HepG2 (cell line): ENCODE results near the gene DSTN. TPM values are rescaled to one million over a fixed set of nuclear protein-coding genes. Genes with fewer than 3 reads are reported as not detected.

Source experiments
- ATRX ChIP-seq: sonication (generic); formaldehyde crosslinking; IDR thresholded peaks from 2 replicates; pipeline ENCODE4 v1.4.0; 2020; ENCODE audit warnings: missing genetic modification reagents, borderline replicate concordance
- CAMTA2 ChIP-seq: sonication (generic); formaldehyde crosslinking; IDR thresholded peaks from 2 replicates; pipeline ENCODE4 v1.4.0; 2020; ENCODE audit warnings: mild to moderate bottlenecking, missing genetic modification reagents, borderline replicate concordance
- CERS6 ChIP-seq: sonication (generic); formaldehyde crosslinking; IDR thresholded peaks from 2 replicates; pipeline ENCODE4 v1.5.0; 2020; ENCODE audit warnings: missing genetic modification reagents
- CREB1 ChIP-seq, 2 experiments: fragments of 450-650 bp in 1 of 2; IDR thresholded peaks; 2 replicates each; pipeline ENCODE4 v1.6.1; 2016 to 2017; ENCODE audit warnings: control low read depth in 1 of 2, mild to moderate bottlenecking in 1 of 2, missing compliant biosample characterization in 1 of 2, missing genetic modification characterization in 1 of 2
- GPN1 ChIP-seq: sonication (generic); formaldehyde crosslinking; IDR thresholded peaks from 2 replicates; pipeline ENCODE4 v1.5.1; 2020; ENCODE audit warnings: missing genetic modification reagents, borderline replicate concordance
- HDAC1 ChIP-seq: sonication (generic); formaldehyde crosslinking; IDR thresholded peaks from 2 replicates; pipeline ENCODE4 v1.5.1; 2020; ENCODE audit warnings: mild to moderate bottlenecking, missing genetic modification reagents
- HMG20A ChIP-seq: IDR thresholded peaks from 2 replicates; pipeline ENCODE4 v1.6.1; 2016; ENCODE audit warnings: borderline replicate concordance
- MBNL3 ChIP-seq: fragments of 250-450 bp; sonication (Bioruptor Pico); conservative IDR thresholded peaks from 2 replicates; pipeline ENCODE4 v1.8.0; 2022; ENCODE audit warnings: mild to moderate bottlenecking, inconsistent platforms
- MIER2 ChIP-seq: IDR thresholded peaks from 2 replicates; pipeline ENCODE4 v1.6.1; 2016; ENCODE audit warnings: missing biosample characterization, missing genetic modification reagents
- MIXL1 ChIP-seq: IDR thresholded peaks from 2 replicates; pipeline ENCODE4 v1.6.1; 2016
- MYC ChIP-seq: sonication (generic); formaldehyde crosslinking; IDR thresholded peaks from 2 replicates; pipeline ENCODE4 v1.9.0; 2021; ENCODE audit warnings: missing genetic modification reagents, borderline replicate concordance
- NAIF1 ChIP-seq: sonication (generic); formaldehyde crosslinking; IDR thresholded peaks from 2 replicates; pipeline ENCODE4 v1.5.0; 2020; ENCODE audit warnings: mild to moderate bottlenecking, missing genetic modification reagents, borderline replicate concordance
- RFX1 ChIP-seq: fragments of 450-650 bp; IDR thresholded peaks from 2 replicates; pipeline ENCODE4 v1.6.1; 2017
- RXRB ChIP-seq: IDR thresholded peaks from 2 replicates; pipeline ENCODE4 v1.6.1; 2016; ENCODE audit warnings: borderline replicate concordance, missing genetic modification reagents, missing compliant biosample characterization
- SP2 ChIP-seq: sonication (generic); formaldehyde crosslinking; IDR thresholded peaks from 2 replicates; pipeline ENCODE4 v1.5.1; 2020; ENCODE audit warnings: mild to moderate bottlenecking, missing genetic modification reagents
- TEF ChIP-seq: sonication (generic); formaldehyde crosslinking; IDR thresholded peaks from 2 replicates; pipeline ENCODE4 v1.5.0; 2020; ENCODE audit warnings: missing genetic modification reagents
- ZNF160 ChIP-seq: sonication (generic); formaldehyde crosslinking; IDR thresholded peaks from 2 replicates; pipeline ENCODE4 v1.8.0; 2022; ENCODE audit warnings: mild to moderate bottlenecking, inconsistent platforms, missing genetic modification reagents
- ZNF224 ChIP-seq: sonication (generic); formaldehyde crosslinking; IDR thresholded peaks from 2 replicates; pipeline ENCODE4 v1.5.0; 2020; ENCODE audit warnings: mild to moderate bottlenecking, missing genetic modification reagents
- ZNF256 ChIP-seq: sonication (generic); formaldehyde crosslinking; conservative IDR thresholded peaks from 2 replicates; pipeline ENCODE4 v1.4.0; 2020; ENCODE audit warnings: missing genetic modification reagents
- ZNF30 ChIP-seq: sonication (generic); formaldehyde crosslinking; IDR thresholded peaks from 2 replicates; pipeline ENCODE4 v1.5.0; 2020; ENCODE audit warnings: mild to moderate bottlenecking, missing genetic modification reagents
- ZNF598 ChIP-seq: sonication (generic); formaldehyde crosslinking; IDR thresholded peaks from 2 replicates; pipeline ENCODE4 v1.5.1; 2020; ENCODE audit warnings: mild to moderate bottlenecking, missing genetic modification reagents, borderline replicate concordance
- ZNF709 ChIP-seq: sonication (generic); formaldehyde crosslinking; IDR thresholded peaks from 2 replicates; pipeline ENCODE4 v1.5.0; 2020; ENCODE audit warnings: mild to moderate bottlenecking, missing genetic modification reagents
- polyA plus RNA-seq, 8 experiments: library from polyadenylated mRNA; depleted of rRNA in 3 of 8; stranded (reverse) in 7 of 8; unstranded in 1 of 8; fragments of >200 nt; fragmentation: Illumina TruSeq in 4 of 8; extraction: Trizol in 4 of 8; gene quantifications; 2 replicates each; pipeline versions ENCODE4 v1.2.1 to v1.2.3, GENCODE V29; 2011 to 2016; ENCODE audit warnings: low read depth in 4 of 8, missing spikeins in 1 of 8, mixed read lengths in 1 of 8; ENCODE audit not compliant: insufficient read depth in 1 of 8
- total RNA-seq, 5 experiments: library from RNA; depleted of rRNA; stranded (reverse); fragments of >200 nt; fragmentation: Illumina TruSeq; extraction: Trizol; gene quantifications; 2 replicates each; pipeline ENCODE4 v1.2.3, GENCODE V29; 2016; ENCODE audit warnings: low read depth in 1 of 5
- TF ChIP-seq, protein P1 (sequence below): sonication (generic); formaldehyde crosslinking; IDR thresholded peaks from 2 replicates; pipeline ENCODE4 v1.4.0; 2020; ENCODE audit warnings: missing genetic modification reagents

The DSTN gene
- total and polyA plus RNA-seq, 2 of the 13 experiments (the other 11 are each of a cell fraction or from before 2014, with no cell fraction given): 27.6 to 106 TPM

DNA sequence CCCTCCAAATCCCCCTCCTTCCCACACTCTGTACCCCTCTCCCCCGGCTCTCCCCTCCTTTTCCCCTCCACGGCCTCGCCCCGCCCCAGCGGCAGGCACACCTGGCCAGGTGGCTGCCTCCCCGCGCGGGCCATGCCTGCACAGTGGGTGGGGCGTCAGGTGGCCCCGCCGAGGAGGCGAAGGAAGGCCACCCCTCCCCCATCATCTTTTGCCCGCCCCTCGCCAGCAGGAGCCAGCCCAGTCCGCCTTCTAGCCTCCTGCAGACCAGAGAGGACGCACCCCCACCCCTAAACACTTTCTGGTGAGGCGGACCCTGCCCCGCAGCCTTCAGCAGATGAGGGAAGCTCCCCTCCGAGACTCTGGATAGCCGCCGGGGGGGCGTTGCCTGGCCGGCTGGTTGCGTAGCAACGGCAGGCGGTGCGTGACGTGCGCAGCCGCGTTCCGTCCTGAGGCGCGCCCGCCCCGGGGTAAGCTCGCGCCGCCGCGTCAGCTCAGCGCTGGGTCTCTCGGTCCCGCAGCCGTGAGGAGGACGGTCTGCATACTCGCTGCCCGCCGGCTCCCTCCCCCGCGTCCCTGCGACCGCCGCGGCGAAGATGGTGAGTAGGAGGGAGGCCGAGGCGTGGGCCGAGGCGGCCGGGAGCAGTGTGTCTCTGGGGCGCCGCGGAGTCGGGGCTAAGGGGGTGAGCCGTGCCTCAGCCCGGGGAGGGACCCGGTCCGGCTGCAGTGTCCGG, at the start of gene DSTN (continued):
- TF ChIP-seq TEF (no peak), SP2 (CRISPR knock-in tag) (peak; percentile 58; the same call in 1 of the 2 replicates), ZNF256 (CRISPR knock-in tag) (no peak; the same call in 1 of the 2 replicates), MIER2 (0 out of 2 replicates have a peak, but pooled peaks have one; percentile 29), GPN1 (CRISPR knock-in tag) (peak; percentile 90), MIXL1 (CRISPR knock-in tag) (no peak), CAMTA2 (CRISPR knock-in tag) (no peak), MBNL3 (CRISPR knock-in tag) (no peak), ZNF598 (CRISPR knock-in tag) (peak; percentile 77; the same call in 1 of the 2 replicates), RFX1 (peak; percentile 92), ZNF709 (CRISPR knock-in tag) (no peak; the same call in 1 of the 2 replicates), CERS6 (no peak), HDAC1 (CRISPR knock-in tag) (peak; percentile 93), MYC (no peak; the same call in 1 of the 2 replicates), ZNF30 (CRISPR knock-in tag) (no peak), CREB1 (IDR thresholded peaks at IDR 0.05) (peak; percentile 91), CREB1 (CRISPR knock-in tag; IDR thresholded peaks at IDR 0.05) (no peak), ZNF224 (CRISPR knock-in tag) (peak; percentile 54; the same call in 1 of the 2 replicates), NAIF1 (CRISPR knock-in tag) (no peak; the same call in 1 of the 2 replicates), ZNF160 (CRISPR knock-in tag) (peak; percentile 85; the same call in 1 of the 2 replicates), RXRB (CRISPR knock-in tag) (no peak; the same call in 1 of the 2 replicates), ATRX (no peak), HMG20A (CRISPR knock-in tag) (no peak)
- TF ChIP-seq, protein P1, sequence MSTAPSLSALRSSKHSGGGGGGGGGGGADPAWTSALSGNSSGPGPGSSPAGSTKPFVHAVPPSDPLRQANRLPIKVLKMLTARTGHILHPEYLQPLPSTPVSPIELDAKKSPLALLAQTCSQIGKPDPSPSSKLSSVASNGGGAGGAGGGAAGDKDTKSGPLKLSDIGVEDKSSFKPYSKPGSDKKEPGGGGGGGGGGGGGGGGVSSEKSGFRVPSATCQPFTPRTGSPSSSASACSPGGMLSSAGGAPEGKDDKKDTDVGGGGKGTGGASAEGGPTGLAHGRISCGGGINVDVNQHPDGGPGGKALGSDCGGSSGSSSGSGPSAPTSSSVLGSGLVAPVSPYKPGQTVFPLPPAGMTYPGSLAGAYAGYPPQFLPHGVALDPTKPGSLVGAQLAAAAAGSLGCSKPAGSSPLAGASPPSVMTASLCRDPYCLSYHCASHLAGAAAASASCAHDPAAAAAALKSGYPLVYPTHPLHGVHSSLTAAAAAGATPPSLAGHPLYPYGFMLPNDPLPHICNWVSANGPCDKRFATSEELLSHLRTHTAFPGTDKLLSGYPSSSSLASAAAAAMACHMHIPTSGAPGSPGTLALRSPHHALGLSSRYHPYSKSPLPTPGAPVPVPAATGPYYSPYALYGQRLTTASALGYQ (CRISPR knock-in tag): no peak; the same call in 1 of the 2 replicates
